Pancreas (tissue), 10 donors: Measurements from ENCODE around the gene BACH1. TPM values are rescaled to one million over a fixed set of nuclear protein-coding genes. Genes with fewer than 3 reads are reported as not detected.
A peak's percentile ranks its signal among the peaks of the same experiment; 100 is the strongest.

Source experiments
- ATAC-seq, 4 donors: fragments of 200-7000 bp; cut with Tn5 transposase; one replicate each; pipeline versions ENCODE4 v1.8.0 to v1.9.1; 2020; ENCODE audit warnings: mild to moderate bottlenecking in 4 of 4, moderate library complexity in 4 of 4
- DNase-seq, 6 donors: peaks; one replicate each; pipeline ENCODE4 v3.0.0-alpha.2; 2020
- FAIRE-seq: peaks from 2 replicates; lab custom pipeline; 2012; peaks lifted over from hg19 to GRCh38; lab: Jason Lieb, UNC
- H3K27ac ChIP-seq, 4 donors: fragments of 200-600 bp; sonication (generic); 1 replicate in 3 of 4; 2 replicates in 1 of 4; pipeline versions ENCODE4 v1.5.0 to v1.8.0; 2020
- H3K27me3 ChIP-seq, 4 donors: fragments of 200-600 bp; one replicate each; pipeline ENCODE4 v1.8.0; 2021
- H3K36me3 ChIP-seq, 3 donors: fragments of 200-600 bp; sonication (generic) in 1 of 3; one replicate each; pipeline versions ENCODE4 v1.5.0 to v1.8.0; 2020 to 2021
- H3K4me1 ChIP-seq, 3 donors: fragments of 200-600 bp; one replicate each; pipeline ENCODE4 v1.8.0; 2021
- H3K4me3 ChIP-seq, 4 donors: fragments of 200-600 bp; sonication (generic) in 2 of 4; one replicate each; pipeline versions ENCODE4 v1.5.0 to v1.8.0; 2020 to 2021
- H3K9me3 ChIP-seq, 4 donors: fragments of 200-600 bp; one replicate each; pipeline ENCODE4 v1.8.0; 2021
- CTCF ChIP-seq, 4 donors: fragments of 200-600 bp; sonication (generic) in 3 of 4; IDR thresholded peaks; one replicate each; pipeline versions ENCODE4 v1.5.0 to v1.8.0; 2021; ENCODE audit warnings: antibody characterized with exemption in 4 of 4
- WGBS, 2 donors: extraction: QIAGEN DNeasy Blood & Tissue Kit; methylation state at CpG; one replicate each; pipeline ENCODE4 v1.1.7; 2013; 5-methylcytosine and 5-hydroxymethylcytosine counted together
- intact Hi-C, 3 donors: fragments of 100-400 bp; cut with DNase I; formaldehyde crosslinking; loops; one replicate each; pipeline versions ENCODE4 v1.11.1 to v1.14.2; 2022
- polyA plus RNA-seq, 2 donors: library from polyadenylated mRNA; stranded (reverse); fragments of 200-250 nt; gene quantifications; one replicate each; pipeline ENCODE4 v1.2.3, GENCODE V29; 2013
- total RNA-seq, 6 donors: library from RNA; stranded (reverse); fragmentation: NEBNext Ultra II Directional in 4 of 6; extraction: Animal tissue kit (Norgen Biotek cat#: 25700) in 4 of 6; gene quantifications; one replicate each; pipeline versions ENCODE4 v1.2.1 to v1.2.4, GENCODE V29; 2021 to 2023
- donor health status: healthy with polysubstance abuse.
- donor health status: DM: no; HTN: no; CAD: no; lungs with moderate emphysema.
- donor health status: DM: no; HTN: no; CAD: no.
- donor health status: control.
- donor health status: control.
- donor health status: Bipolar disorder and iron deficiency.
- donor health status: DM: yes; HTN: yes; CAD: no.
- donor health status: DM: no; HTN: no; CAD: no.
- donor health status: DM: no; HTN: no; CAD: no.
- donor health status: DM: yes; HTN: yes; CAD: no.

Gene BACH1
- total and polyA plus RNA-seq, 8 donors, result 3.0 to 66.2 (median 32.0) TPM

- H3K4me3 ChIP-seq, result no peak overlapping the region
- WGBS, 2 donors, result 56 to 60% methylated on average over 4 of the region's 4 CpGs
- ATAC-seq, result no peak
- intact Hi-C loops, result loop anchor here in 2 of 3 donors (10.0 kb wide), 2 partner anchors 212 to 282 kb away; no protein-coding TSS in a partner anchor
- DNase-seq, result no peak
- H3K27ac ChIP-seq, result no peak overlapping the region
- no peaks in the 10 kb centered on the region for H3K27me3 ChIP-seq
- H3K9me3 ChIP-seq, result no peaks in the 10 kb centered on the region
- no peaks in the 10 kb centered on the region for H3K4me1 ChIP-seq
- no peaks in the 10 kb centered on the region for H3K36me3 ChIP-seq
- FAIRE-seq, result no peak
- no peak for TF ChIP-seq CTCF (IDR thresholded peaks at IDR 0.05)
Measured at GRCh38 chr21:29377266-29377665, 78.5 kb downstream of the BACH1 start.

GRCh38 chr21:29378832-29379231 is 80.1 kb downstream of the BACH1 start:
- H3K36me3 ChIP-seq, result no peaks in the 10 kb centered on the region
- H3K27ac ChIP-seq, result no peak overlapping the region
- H3K27me3 ChIP-seq, result no peaks in the 10 kb centered on the region
- DNase-seq (no peak), ATAC-seq (no peak), FAIRE-seq (no peak)
- no peaks in the 10 kb centered on the region for H3K9me3 ChIP-seq
- no peaks in the 10 kb centered on the region for H3K4me1 ChIP-seq
- TF ChIP-seq CTCF (IDR thresholded peaks at IDR 0.05), result no peak
- 58 to 62% methylated on average over 4 of the region's 4 CpGs for WGBS, 2 donors
- intact Hi-C loops, result loop anchor here in 2 of 3 donors (10.0 kb wide), 2 partner anchors 214 to 284 kb away; no protein-coding TSS in a partner anchor
- H3K4me3 ChIP-seq, result no peak overlapping the region

- DNase-seq, result no peak
- no peak for TF ChIP-seq CTCF (IDR thresholded peaks at IDR 0.05)
- no peak for FAIRE-seq
- 90 to 93% methylated on average over 6 of the region's 6 CpGs for WGBS, 2 donors
- H3K27me3 ChIP-seq, result no peaks in the 10 kb centered on the region
- no peak for ATAC-seq
- intact Hi-C loops, result loop anchor here in 2 of 3 donors (10.0 kb wide), 2 partner anchors 215 to 285 kb away; no protein-coding TSS in a partner anchor
- H3K36me3 ChIP-seq, result no peaks in the 10 kb centered on the region
- no peak overlapping the region for H3K27ac ChIP-seq
- no peaks in the 10 kb centered on the region for H3K4me1 ChIP-seq
- H3K9me3 ChIP-seq, result no peaks in the 10 kb centered on the region
- H3K4me3 ChIP-seq, result no peak overlapping the region
Measured at GRCh38 chr21:29379517-29380054, 80.9 kb downstream of the BACH1 start.

GRCh38 chr21:29382030-29382654 is 83.4 kb downstream of the BACH1 start:
- H3K4me3 ChIP-seq, result no peak overlapping the region
- H3K27me3 ChIP-seq, result no peaks in the 10 kb centered on the region
- DNase-seq, result no peak
- H3K36me3 ChIP-seq, result no peaks in the 10 kb centered on the region
- no peak for FAIRE-seq
- no peak for TF ChIP-seq CTCF (IDR thresholded peaks at IDR 0.05)
- peak in 2 of 4 donors; percentile 29 to 74 for ATAC-seq
- no peaks in the 10 kb centered on the region for H3K9me3 ChIP-seq
- WGBS, 2 donors, result 94 to 95% methylated on average over 4 of the region's 4 CpGs
- intact Hi-C loops, result no loop called here
- H3K27ac ChIP-seq, result no peak overlapping the region
- H3K4me1 ChIP-seq, result no peaks in the 10 kb centered on the region
